Amniotic stem cell (primary cell): Measurements from ENCODE around the gene FOXD3.

Source experiments
- DNase-seq: peaks from one replicate; lab custom pipeline; 2025; lab: John Stamatoyannopoulos, UW

FOXD3 gene

GRCh38 chr1:63322114-63322943 is at the start of gene FOXD3:
Gene FOXD3 (plus strand): TSS chr1:63322567. CDS start chr1:63323059, 492 bp downstream.
- no peak for DNase-seq

GRCh38 chr1:63272811-63273210 is 49.6 kb upstream of the FOXD3 start:
- DNase-seq, result no peak

DNA sequence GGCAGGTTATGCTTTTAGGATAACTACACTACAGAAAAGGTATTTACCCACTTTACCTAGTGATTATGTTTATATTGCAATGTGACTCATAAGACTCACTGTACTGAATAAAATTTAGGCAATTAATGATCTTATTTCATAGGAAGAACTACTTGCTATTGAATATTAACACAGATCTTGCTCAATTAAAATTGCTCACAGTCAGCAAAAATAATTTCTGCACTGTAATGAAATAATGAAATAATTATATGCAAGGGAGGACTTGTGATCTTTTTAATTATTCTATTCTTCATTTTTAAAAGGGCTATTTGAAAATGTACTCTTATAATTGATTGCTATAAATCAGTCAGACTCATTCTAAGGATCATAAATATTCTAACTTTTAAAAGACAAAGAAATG is 48.0 kb upstream of the FOXD3 start:
- DNase-seq, result no peak

DNA sequence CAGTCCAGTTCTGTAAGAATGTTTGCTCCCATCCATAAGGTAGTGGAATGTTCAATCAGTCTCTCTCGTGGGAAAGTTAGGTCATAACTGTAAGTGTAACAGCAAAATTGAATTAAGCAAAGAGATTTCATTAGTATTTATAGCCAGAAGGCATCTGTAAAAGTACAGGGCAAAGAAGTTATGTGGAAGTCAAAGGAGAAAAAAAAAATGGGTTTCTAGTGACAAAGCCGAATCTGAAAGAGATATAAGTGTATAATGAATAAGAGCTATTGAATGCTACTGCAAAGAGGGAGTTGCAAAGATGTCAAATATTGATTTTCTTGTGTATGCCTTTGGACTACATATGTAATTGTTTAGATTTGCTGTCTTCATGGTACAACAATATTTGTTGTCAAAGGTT is 47.4 kb upstream of the FOXD3 start:
- DNase-seq, result no peak

DNA sequence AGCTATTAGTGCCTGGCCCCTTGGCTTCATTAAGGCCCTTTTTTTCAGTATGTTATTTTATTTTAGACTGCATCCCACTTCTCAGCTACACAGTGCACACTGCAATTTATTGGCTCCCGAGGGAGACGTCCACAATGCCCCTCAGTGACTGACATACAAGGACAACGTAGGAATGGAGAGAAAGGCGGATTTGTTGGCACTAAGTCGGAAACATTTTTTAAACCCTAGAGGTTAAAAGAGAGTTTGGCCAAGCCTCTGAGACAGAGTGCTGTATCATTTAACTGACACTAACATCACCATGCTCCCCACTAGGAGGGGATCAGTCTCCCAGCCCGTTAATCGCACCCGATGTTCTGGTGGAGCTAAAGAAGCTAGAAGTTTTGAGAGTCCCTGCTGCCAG is 45.7 kb upstream of the FOXD3 start:
- DNase-seq, result no peak

GRCh38 chr1:63277195-63278192 is 44.9 kb upstream of the FOXD3 start:
- DNase-seq, result no peak

- no peak for DNase-seq
Measured at GRCh38 chr1:63281753-63282152, 40.6 kb upstream of the FOXD3 start.

DNA sequence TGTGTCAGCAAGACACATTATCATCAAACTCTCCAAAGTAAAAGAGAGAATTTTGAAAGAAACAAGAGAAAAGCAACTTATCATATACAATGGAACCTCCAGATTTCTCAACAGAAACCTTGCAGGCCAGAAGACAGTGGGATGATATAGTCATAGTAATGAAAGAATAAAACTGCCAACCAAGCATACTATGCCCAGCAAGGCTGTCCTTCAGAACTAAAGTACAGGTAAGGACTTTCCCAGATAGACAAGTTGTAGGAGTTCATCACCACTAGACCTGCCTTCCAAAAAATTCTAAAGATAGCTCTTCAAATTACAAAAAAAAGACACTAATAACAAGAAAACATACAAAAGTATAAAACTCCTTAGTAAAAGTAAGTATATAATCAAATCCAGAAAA is 33.2 kb upstream of the FOXD3 start:
- no peak for DNase-seq

- DNase-seq, result no peak
Measured at GRCh38 chr1:63294803-63295594, 27.4 kb upstream of the FOXD3 start.

DNA sequence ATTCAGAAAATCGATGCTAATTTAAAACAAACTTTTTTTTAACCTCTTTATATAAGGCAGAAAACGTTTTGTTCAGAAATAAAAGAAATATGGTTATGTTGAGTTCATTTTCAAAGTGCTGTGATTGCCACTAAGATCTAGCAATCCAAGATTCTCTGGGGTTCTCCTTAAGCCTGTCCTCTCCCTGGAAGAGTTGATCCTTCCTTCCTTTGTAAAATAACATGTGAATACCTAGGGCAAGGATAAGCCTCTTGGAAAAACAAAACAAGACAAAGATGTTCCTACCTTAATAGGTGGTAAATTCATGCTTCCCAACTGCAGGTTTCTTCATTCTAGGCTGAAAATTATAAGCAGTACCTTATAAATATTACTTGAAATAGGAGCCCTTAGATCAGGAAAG is 18.0 kb upstream of the FOXD3 start:
- DNase-seq, result no peak

DNA sequence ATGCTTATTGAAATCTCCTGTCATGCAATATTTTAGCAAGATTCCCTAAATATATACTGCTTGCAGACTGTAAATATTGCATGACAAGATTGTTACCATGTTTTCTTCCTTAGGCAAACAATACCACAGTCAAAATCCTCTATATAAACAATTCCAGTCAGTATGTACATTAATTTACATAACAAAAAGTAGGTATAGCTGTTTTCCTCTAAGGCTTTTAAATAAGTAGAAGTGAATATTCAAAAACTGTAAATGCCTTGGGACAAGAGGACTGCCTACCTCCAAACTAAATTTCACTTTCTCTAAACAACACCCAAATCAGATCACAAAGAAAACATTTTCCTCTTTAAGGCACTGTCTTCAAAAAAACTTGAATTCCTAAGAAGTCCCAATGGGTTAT is 17.3 kb upstream of the FOXD3 start:
- no peak for DNase-seq

DNA sequence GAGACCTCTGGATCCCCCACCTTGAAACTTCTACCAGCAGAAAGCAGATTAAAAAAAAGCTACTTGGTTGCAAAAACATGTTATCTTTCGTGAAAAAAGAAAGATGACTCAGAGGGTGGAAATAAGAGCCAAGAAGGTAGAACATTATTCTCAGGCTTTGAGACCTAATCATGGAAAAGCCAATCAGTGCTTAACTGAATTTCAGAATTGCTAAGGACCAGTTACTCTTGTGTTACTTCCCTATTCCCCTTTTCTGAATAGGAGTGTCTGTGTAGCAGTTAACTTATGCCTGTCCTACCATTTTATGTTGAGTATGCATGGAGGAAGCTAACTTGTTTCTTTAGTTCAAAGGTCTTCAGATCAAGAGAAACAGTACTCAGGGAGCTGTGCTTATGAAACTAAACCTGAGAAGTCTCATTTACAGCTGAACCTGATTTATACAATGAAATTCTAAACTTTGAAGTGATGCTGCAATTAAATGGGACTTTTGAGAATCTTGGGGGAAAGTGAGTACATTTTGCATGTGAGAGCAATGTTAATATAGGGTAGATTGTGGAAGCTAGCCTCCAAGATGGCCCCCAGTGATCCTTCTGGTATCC is 15.1 kb upstream of the FOXD3 start:
- no peak for DNase-seq

GRCh38 chr1:63316598-63316983 is 5.8 kb upstream of the FOXD3 start:
- no peak for DNase-seq

- no peak for DNase-seq
Measured at GRCh38 chr1:63316984-63317816, 5.2 kb upstream of the FOXD3 start.

DNA sequence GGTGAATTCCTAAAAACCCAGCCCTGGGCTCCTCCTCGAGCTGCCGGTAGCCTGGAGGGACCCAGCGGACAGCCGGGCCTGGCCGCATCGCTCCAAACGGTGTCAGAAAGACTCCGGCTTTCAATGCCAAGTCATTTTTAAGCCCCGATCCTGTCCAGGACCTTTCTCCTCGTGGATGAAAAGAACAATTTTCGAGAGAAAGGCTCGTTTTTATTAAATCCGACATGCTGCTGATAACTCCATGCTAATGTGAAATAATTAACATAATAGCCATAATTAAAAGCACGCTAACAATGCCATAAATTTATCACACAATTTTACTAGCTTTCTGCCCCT is 4.6 kb upstream of the FOXD3 start:
- no peak for DNase-seq

DNA sequence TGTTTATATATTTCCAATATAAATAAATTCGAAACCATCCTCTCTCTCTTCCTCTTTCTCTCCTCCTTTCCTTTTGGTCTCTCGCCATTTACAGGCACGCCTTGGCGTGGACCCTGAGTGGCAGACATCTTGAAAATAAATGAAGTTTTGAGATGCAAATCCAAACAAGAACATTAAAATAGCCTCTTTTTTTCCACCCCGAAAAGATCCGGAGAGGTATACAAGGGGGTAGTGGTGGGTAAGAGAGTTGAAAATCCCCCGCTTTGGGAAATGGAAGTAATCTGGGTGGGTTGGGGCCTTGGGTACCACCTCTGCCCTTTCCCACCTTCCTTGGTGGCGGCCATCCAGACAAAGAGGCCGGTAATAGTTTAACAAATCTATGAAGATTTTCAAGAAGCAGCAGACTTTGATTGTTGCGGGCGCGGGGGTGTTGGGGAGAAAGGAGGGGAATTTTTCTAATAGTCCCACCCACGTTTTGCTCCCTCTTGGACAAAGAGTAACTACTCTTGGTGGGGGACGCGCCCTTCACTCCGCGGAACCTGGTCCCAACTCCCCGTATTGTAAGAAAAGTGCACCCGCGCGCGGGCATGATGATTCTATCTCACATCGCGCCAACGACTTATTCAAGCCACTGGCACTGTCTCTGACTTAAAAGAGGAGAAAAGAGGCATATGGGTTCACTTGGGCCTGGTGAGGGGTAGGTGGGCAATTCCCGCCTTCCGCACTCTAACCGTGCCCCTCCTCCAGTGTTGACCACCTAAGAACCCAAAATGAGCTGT is 4.0 kb upstream of the FOXD3 start:
- DNase-seq, result no peak

DNA sequence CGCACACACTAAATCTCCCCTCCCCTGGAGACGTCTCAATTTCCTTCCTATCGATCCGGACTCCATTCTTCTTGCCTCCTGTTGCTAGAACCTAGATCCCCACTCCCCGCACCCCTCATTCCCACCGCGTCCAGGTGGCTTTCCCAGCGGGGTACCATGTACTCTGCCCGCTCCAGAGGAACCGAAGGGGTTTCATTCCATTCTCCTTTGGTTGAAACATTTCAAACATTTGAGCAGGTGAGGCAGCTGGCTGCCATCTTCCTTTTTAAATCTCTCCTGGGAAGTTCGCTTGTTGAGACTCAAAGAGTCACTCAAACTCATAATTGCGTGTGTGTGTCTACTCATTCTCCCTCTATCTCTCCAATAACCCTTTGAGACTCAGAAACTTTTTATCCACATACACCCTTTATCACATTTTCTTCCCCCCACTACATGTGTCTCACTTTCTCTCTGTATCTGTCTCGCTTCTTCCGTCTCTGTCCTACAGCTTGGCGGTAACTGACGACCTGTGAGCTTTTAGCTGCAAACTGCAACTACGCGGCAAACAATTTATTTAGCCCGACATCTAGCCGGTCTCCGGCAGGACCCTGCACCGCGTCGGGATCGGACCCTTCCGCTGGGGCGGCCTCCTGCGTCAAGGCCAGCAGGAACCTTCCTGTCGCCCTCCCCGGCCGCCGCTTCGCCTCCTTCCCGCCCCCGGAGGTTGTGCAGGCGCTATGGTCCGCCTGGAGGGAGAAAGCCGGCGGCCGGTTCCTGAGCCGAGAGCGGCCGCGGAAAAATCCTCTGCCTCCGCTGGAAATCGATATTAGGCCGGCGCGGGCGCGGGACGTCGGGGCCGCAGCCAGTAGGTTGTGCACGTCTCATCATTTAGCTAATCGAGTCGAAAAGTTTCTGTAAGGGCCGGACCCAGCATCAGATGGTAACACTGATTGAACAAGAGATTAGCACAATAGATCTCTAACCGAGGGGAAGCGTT is 3.0 kb upstream of the FOXD3 start:
- no peak for DNase-seq

- DNase-seq, result no peak
Measured at GRCh38 chr1:63320022-63320721, 2.2 kb upstream of the FOXD3 start.
